ENCODE measurements around the gene HLA-A. TPM values are rescaled to one million over a fixed set of nuclear protein-coding genes. Genes with fewer than 3 reads are reported as not detected.

The HLA-A gene
- 107 and 278 TPM in 2 replicates for total RNA-seq (ENCODE audit: low replicate concordance)

GRCh38 chr6:29942275-29943052 is at the start of gene HLA-A:
HLA-A (plus strand) TSS chr6:29942532; CDS start chr6:29942554, 22 bp downstream.
- H3K9me3 ChIP-seq (ENCODE audit: low read depth) = no peaks in the 10 kb centered on the region
- peaks cover 8% of the 10 kb centered on the region for H3K36me3 Mint-ChIP-seq
- H4K20me1 ChIP-seq (ENCODE audit: low read depth) = no peaks in the 10 kb centered on the region
- no peak within 1 kb of the TSS for H3K27ac ChIP-seq
- H3K9me3 Mint-ChIP-seq = no peaks in the 10 kb centered on the region
- peaks cover 6% of the 10 kb centered on the region for H3K79me2 ChIP-seq (ENCODE audit: low read depth)
- H3K27me3 Mint-ChIP-seq (ENCODE audit: insufficient read depth, low read depth) = peaks cover 12% of the 10 kb centered on the region
- no peaks in the 10 kb centered on the region for H3K36me3 ChIP-seq
- H3K4me2 ChIP-seq = peak within 1 kb of the TSS; percentile 77
- peaks cover 5% of the 10 kb centered on the region for H3K4me1 ChIP-seq
- peak within 1 kb of the TSS; percentile 89 for H3K4me3 Mint-ChIP-seq
- H2AFZ ChIP-seq (replicated peaks) = peak within 1 kb of the TSS; percentile 53
- H3K27ac Mint-ChIP-seq = no peak within 1 kb of the TSS
- no peaks in the 10 kb centered on the region for H3K27me3 ChIP-seq
- TF ChIP-seq EZH2phosphoT487 (IDR thresholded peaks at IDR 0.05) (no peak), EZH2 (IDR thresholded peaks at IDR 0.05) (no peak)
- TF ChIP-seq, protein P1, sequence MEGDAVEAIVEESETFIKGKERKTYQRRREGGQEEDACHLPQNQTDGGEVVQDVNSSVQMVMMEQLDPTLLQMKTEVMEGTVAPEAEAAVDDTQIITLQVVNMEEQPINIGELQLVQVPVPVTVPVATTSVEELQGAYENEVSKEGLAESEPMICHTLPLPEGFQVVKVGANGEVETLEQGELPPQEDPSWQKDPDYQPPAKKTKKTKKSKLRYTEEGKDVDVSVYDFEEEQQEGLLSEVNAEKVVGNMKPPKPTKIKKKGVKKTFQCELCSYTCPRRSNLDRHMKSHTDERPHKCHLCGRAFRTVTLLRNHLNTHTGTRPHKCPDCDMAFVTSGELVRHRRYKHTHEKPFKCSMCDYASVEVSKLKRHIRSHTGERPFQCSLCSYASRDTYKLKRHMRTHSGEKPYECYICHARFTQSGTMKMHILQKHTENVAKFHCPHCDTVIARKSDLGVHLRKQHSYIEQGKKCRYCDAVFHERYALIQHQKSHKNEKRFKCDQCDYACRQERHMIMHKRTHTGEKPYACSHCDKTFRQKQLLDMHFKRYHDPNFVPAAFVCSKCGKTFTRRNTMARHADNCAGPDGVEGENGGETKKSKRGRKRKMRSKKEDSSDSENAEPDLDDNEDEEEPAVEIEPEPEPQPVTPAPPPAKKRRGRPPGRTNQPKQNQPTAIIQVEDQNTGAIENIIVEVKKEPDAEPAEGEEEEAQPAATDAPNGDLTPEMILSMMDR (IDR thresholded peaks at IDR 0.05) = no peak
- H3K4me3 ChIP-seq = peak within 1 kb of the TSS; percentile 58
- DNase-seq (ENCODE audit: low spot score) = peak; percentile 95
- peak within 1 kb of the TSS; percentile 37 for H3K9ac ChIP-seq
- H3K4me1 Mint-ChIP-seq = peaks cover 16% of the 10 kb centered on the region
- H3F3A ChIP-seq (ENCODE audit: low read depth) = no peaks in the 10 kb centered on the region

DNA sequence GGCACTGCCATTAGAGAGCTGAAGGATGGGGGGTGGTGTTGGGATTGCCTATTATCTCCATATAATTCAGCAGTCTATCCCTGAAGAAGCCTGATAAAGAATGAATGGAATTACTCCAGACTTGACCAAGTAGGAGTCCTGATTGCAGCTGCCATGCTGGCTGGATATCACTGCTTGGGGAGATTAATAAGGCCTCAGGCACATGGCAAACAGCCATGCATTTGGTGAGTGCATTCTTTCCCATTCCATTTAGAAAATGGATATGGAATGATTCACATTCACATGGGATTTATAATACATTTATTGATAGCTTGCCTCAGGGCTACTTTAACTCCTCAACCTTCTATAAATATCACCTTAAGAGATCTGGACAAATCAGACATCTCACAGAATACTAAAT is 49.6 kb upstream of the HLA-A start:
- Histone ChIP-seq H3K4me2 (no peak overlapping the region), H3K27me3 (peaks cover 36% of the 10 kb centered on the region), H2AFZ (replicated peaks) (no peak overlapping the region), H3K9me3 (ENCODE audit: low read depth) (no peaks in the 10 kb centered on the region), H3K79me2 (ENCODE audit: low read depth) (no peaks in the 10 kb centered on the region), H3F3A (ENCODE audit: low read depth) (no peaks in the 10 kb centered on the region), H4K20me1 (ENCODE audit: low read depth) (no peaks in the 10 kb centered on the region), H3K9ac (no peak overlapping the region), H3K36me3 (no peaks in the 10 kb centered on the region), H3K27ac (no peak overlapping the region), H3K4me1 (no peaks in the 10 kb centered on the region), H3K4me3 (no peak overlapping the region)
- Mint-ChIP-seq H3K4me1 (no peaks in the 10 kb centered on the region), H3K27me3 (ENCODE audit: insufficient read depth, low read depth) (peaks cover 23% of the 10 kb centered on the region), H3K4me3 (no peak overlapping the region), H3K9me3 (peaks cover 10% of the 10 kb centered on the region), H3K27ac (no peak overlapping the region), H3K36me3 (no peaks in the 10 kb centered on the region)
- DNase-seq (ENCODE audit: low spot score) = no peak
- TF ChIP-seq EZH2phosphoT487 (IDR thresholded peaks at IDR 0.05) = no peak
- TF ChIP-seq, protein P1 (IDR thresholded peaks at IDR 0.05) = no peak
- no peak for TF ChIP-seq EZH2 (IDR thresholded peaks at IDR 0.05)

GRCh38 chr6:29899281-29899680 is 43.1 kb upstream of the HLA-A start:
- Mint-ChIP-seq H3K9me3 (peaks cover 6% of the 10 kb centered on the region), H3K4me1 (no peaks in the 10 kb centered on the region), H3K4me3 (no peak overlapping the region), H3K27ac (no peak overlapping the region), H3K27me3 (ENCODE audit: insufficient read depth, low read depth) (peaks cover 7% of the 10 kb centered on the region), H3K36me3 (no peaks in the 10 kb centered on the region)
- TF ChIP-seq EZH2phosphoT487 (IDR thresholded peaks at IDR 0.05) (no peak), EZH2 (IDR thresholded peaks at IDR 0.05) (no peak)
- TF ChIP-seq, protein P1 (IDR thresholded peaks at IDR 0.05) = no peak
- Histone ChIP-seq H3K27ac (no peak overlapping the region), H3K36me3 (no peaks in the 10 kb centered on the region), H3K9me3 (ENCODE audit: low read depth) (no peaks in the 10 kb centered on the region), H3K27me3 (peaks cover 13% of the 10 kb centered on the region), H3K4me1 (no peaks in the 10 kb centered on the region), H3F3A (ENCODE audit: low read depth) (no peaks in the 10 kb centered on the region), H2AFZ (replicated peaks) (no peak overlapping the region), H3K4me2 (no peak overlapping the region), H3K4me3 (no peak overlapping the region), H4K20me1 (ENCODE audit: low read depth) (no peaks in the 10 kb centered on the region), H3K9ac (no peak overlapping the region), H3K79me2 (ENCODE audit: low read depth) (no peaks in the 10 kb centered on the region)
- no peak for DNase-seq (ENCODE audit: low spot score)
